ENCODE data around the gene SETBP1. TPM values are rescaled to one million over a fixed set of nuclear protein-coding genes. Genes with fewer than 3 reads are reported as not detected.

Gene SETBP1
- total and polyA plus RNA-seq, 2 of the 4 experiments (the other 2 are of a cell fraction): 0.19 to 0.36 TPM

GRCh38 chr18:44857744-44858491 lies 177.2 kb downstream of the SETBP1 start:
- intact Hi-C loops (cut with micrococcal nuclease): no loop called here
- Histone ChIP-seq H2BK20ac (ENCODE audit: low read depth, low read length) (no peak overlapping the region), H3K9ac (ENCODE audit: low read depth, low read length) (no peak overlapping the region), H4K5ac (ENCODE audit: low read depth, low read length) (no peak overlapping the region), H2BK5ac (ENCODE audit: low read depth, low read length, poor library complexity, severe bottlenecking) (no peak overlapping the region), H2AK9ac (replicated peaks; ENCODE audit: low read depth, low read length, poor library complexity) (no peak overlapping the region), H4K20me1 (ENCODE audit: insufficient read depth, low read length) (no peaks in the 10 kb centered on the region), H4K91ac (ENCODE audit: insufficient read depth, low read depth, low read length) (no peak overlapping the region), H3K23ac (ENCODE audit: low read depth, low read length) (no peak overlapping the region), H3K4me1 (ENCODE audit: control insufficient read depth, insufficient read depth, low read length) (no peaks in the 10 kb centered on the region; the same call in 1 of the 2 replicates), H3K9me3 (ENCODE audit: control insufficient read depth, insufficient read depth, low read length) (no peaks in the 10 kb centered on the region), H3K4me3 (ENCODE audit: insufficient read depth, low read depth, low read length) (no peak overlapping the region), H3K79me1 (ENCODE audit: low read depth in 1 of 2, low read length in 2 of 2) (no peaks in the 10 kb centered on the region), H3K36me3 (ENCODE audit: control insufficient read depth, insufficient read depth, low read length) (no peaks in the 10 kb centered on the region), H3K9me1 (ENCODE audit: insufficient read depth, low read length) (no peaks in the 10 kb centered on the region), H2BK15ac (ENCODE audit: low read depth, low read length) (no peak overlapping the region), H3K27ac (ENCODE audit: insufficient read depth, low read length) (no peak overlapping the region), H2AFZ (replicated peaks; ENCODE audit: low read length, poor library complexity) (no peak overlapping the region), H3K27me3 (ENCODE audit: control insufficient read depth, insufficient read depth, low read length) (peaks cover 2% of the 10 kb centered on the region; the same call in 1 of the 2 replicates), H3K18ac (ENCODE audit: low read depth, low read length) (no peak overlapping the region), H2AK5ac (ENCODE audit: low read depth, low read length) (no peak overlapping the region), H3K4me2 (ENCODE audit: low read depth, low read length) (no peak overlapping the region), H2BK120ac (ENCODE audit: low read depth, low read length) (no peak overlapping the region), H4K8ac (ENCODE audit: low read depth in 2 of 2, low read length in 2 of 2) (no peak overlapping the region), H3K4ac (ENCODE audit: low read depth, low read length) (no peak overlapping the region), H3K14ac (replicated peaks; ENCODE audit: low read depth, low read length) (no peak overlapping the region), H3K56ac (ENCODE audit: extremely low read depth, insufficient read depth, low read length) (no peak overlapping the region)
- in situ Hi-C loops (cut with MboI; ENCODE audit: low sequenced_read_pairs): no loop called here
- no peak for TF ChIP-seq RCOR1 (IDR thresholded peaks at IDR 0.05; ENCODE audit: insufficient replicate concordance, low read length)
- no peak for TF ChIP-seq RAD21 (IDR thresholded peaks at IDR 0.05; ENCODE audit: low read length)
- no peak for TF ChIP-seq CEBPB (IDR thresholded peaks at IDR 0.05; ENCODE audit: low read depth, low read length)
- TF ChIP-seq NFE2L2 (IDR thresholded peaks at IDR 0.05; ENCODE audit: low read depth, low read length): no peak
- TF ChIP-seq ELK1 (IDR thresholded peaks at IDR 0.05; ENCODE audit: borderline replicate concordance, low read depth, low read length): no peak
- no peak for TF ChIP-seq MAZ (IDR thresholded peaks at IDR 0.05; ENCODE audit: borderline replicate concordance, low read depth, low read length)
- no peak for TF ChIP-seq USF2 (IDR thresholded peaks at IDR 0.05; ENCODE audit: low read depth, low read length)
- no peak for TF ChIP-seq CTCF (conservative IDR thresholded peaks at IDR 0.05; ENCODE audit: low read depth, low read length)
- TF ChIP-seq MAFK (IDR thresholded peaks at IDR 0.05; ENCODE audit: low read depth, low read length): no peak
- BruUV-seq (replicated peaks): no TSS peak
- no peak for DNase-seq
- POLR2A ChIA-PET (ENCODE audit: unreplicated experiment): no interaction called here
- no peak for ATAC-seq (ENCODE audit: low read depth)
- dilution Hi-C loops (cut with HindIII; ENCODE audit: low sequenced_read_pairs, unreplicated experiment): no loop called here
- CTCF ChIA-PET: no interaction called here
- no CpG with 5 or more reads among the region's 5 CpGs for WGBS, 2 experiments (ENCODE audit: extremely low coverage in 2 of 2, insufficient read length in 1 of 2)

All from IMR-90 (cell line).